HepG2 (cell line): Measurements from ENCODE around the gene FAM83C. TPM values are rescaled to one million over a fixed set of nuclear protein-coding genes. Genes with fewer than 3 reads are reported as not detected.

Experiments used
- ATAC-seq: fragments of 200-7000 bp; cut with Tn5 transposase; 3 replicates; pipeline ENCODE4 v1.9.1; 2020; ENCODE audit warnings: mild to moderate bottlenecking, moderate library complexity
- BruUV-seq: library from RNA; stranded (reverse); fragments of 400-500 nt; replicated peaks from 2 replicates; lab custom pipeline; 2021; lab: Mats Ljungman, UMichigan
- CTCF ChIA-PET: fragments of 300-600 bp; formaldehyde crosslinking; extraction: SDS; loops from one replicate; lab custom pipeline; 2021; ENCODE audit warnings: low total read pairs, inconsistent platforms, low intra/inter-chr PET ratio; lab: Yijun Ruan, JAX
- POLR2A ChIA-PET: fragments of 350-600 bp; sonication (Branson Sonifier 250); formaldehyde crosslinking; loops from one replicate; lab custom pipeline; 2020; ENCODE audit warnings: antibody characterized with exemption, inconsistent platforms; lab: Yijun Ruan, JAX
- DNase-seq: peaks from one replicate; pipeline ENCODE4 v3.0.0-alpha.2; 2015; ENCODE audit warnings: low spot score
- FAIRE-seq: peaks from 3 replicates; lab custom pipeline; 2011; peaks lifted over from hg19 to GRCh38; lab: Jason Lieb, UNC
- H2AFZ ChIP-seq: one replicate; pipeline ENCODE4 v1.6.1; 2011; ENCODE audit warnings: low read length, inconsistent platforms
- H3K27ac ChIP-seq: fragments of 300-600 bp; 3 replicates; pipeline ENCODE4 v1.8.0; 2011; ENCODE audit warnings: mixed run types, mild to moderate bottlenecking, mixed read lengths, low read length, inconsistent platforms; ENCODE audit not compliant: insufficient read depth; ENCODE audit errors: extremely low read length
- H3K27me3 ChIP-seq, 2 experiments: fragments of 200-600 bp in 1 of 2; 2 replicates in 1 of 2; 3 replicates in 1 of 2; pipeline versions ENCODE4 v1.6.0 to v1.8.0; 2011; ENCODE audit warnings: low read length in 2 of 2, mild to moderate bottlenecking in 2 of 2, moderate library complexity in 2 of 2, inconsistent platforms in 1 of 2; ENCODE audit not compliant: insufficient read depth in 2 of 2, control insufficient read depth in 1 of 2
- H3K36me3 ChIP-seq, 2 experiments: fragments of 200-600 bp in 1 of 2; replicated peaks in 1 of 2; 2 replicates in 1 of 2; 3 replicates in 1 of 2; pipeline versions ENCODE4 v1.5.1 to v1.8.0; 2011; ENCODE audit warnings: low read length in 2 of 2, inconsistent platforms in 1 of 2; ENCODE audit not compliant: insufficient read depth in 2 of 2, control insufficient read depth in 1 of 2
- H3K4me1 ChIP-seq: 2 replicates; pipeline ENCODE4 v1.5.1; 2012; ENCODE audit warnings: low read length, inconsistent platforms; ENCODE audit not compliant: insufficient read depth
- H3K4me2 ChIP-seq: 2 replicates; pipeline ENCODE4 v1.6.0; 2011; ENCODE audit warnings: low read depth, low read length, inconsistent platforms
- H3K4me3 ChIP-seq, 3 experiments: fragments of 200-600 bp in 1 of 3; sonication (generic), shearing (Covaris generic) in 1 of 3; replicated peaks in 1 of 3; 2 replicates each; pipeline ENCODE4 v1.5.1; 2011 to 2016; ENCODE audit warnings: low read length in 3 of 3, inconsistent platforms in 2 of 3, low read depth in 2 of 3, mild to moderate bottlenecking in 2 of 3, control low read depth in 1 of 3, mixed read lengths in 1 of 3; ENCODE audit not compliant: insufficient read depth in 1 of 3
- H3K79me2 ChIP-seq: one replicate; pipeline ENCODE4 v1.6.1; 2011; ENCODE audit warnings: low read length, inconsistent platforms; ENCODE audit not compliant: insufficient read depth
- H3K9ac ChIP-seq: 2 replicates; pipeline ENCODE4 v1.6.0; 2011; ENCODE audit warnings: mild to moderate bottlenecking, low read depth, low read length, inconsistent platforms; ENCODE audit not compliant: insufficient read depth
- H3K9me3 ChIP-seq: 2 replicates; pipeline ENCODE4 v1.5.1; 2012; ENCODE audit warnings: mild to moderate bottlenecking, low read length
- H4K20me1 ChIP-seq: 2 replicates; pipeline ENCODE4 v1.6.0; 2011; ENCODE audit warnings: inconsistent platforms, mild to moderate bottlenecking, low read length, moderate library complexity; ENCODE audit not compliant: insufficient read depth
- NFKB2 ChIP-seq: sonication (generic); formaldehyde crosslinking; IDR thresholded peaks from 2 replicates; pipeline ENCODE4 v1.4.0; 2020; ENCODE audit warnings: missing genetic modification reagents, borderline replicate concordance
- RBM39 ChIP-seq: fragments of 200-400 bp; formaldehyde crosslinking; IDR thresholded peaks from one replicate; pipeline ENCODE4 v1.6.1; 2018; ENCODE audit warnings: antibody characterized with exemption, mild to moderate bottlenecking, low read depth, low read length; ENCODE audit not compliant: poor library complexity, severe bottlenecking
- ZNF564 ChIP-seq: sonication (generic); formaldehyde crosslinking; IDR thresholded peaks from 2 replicates; pipeline ENCODE4 v1.8.1; 2023; ENCODE audit warnings: mild to moderate bottlenecking, missing genetic modification reagents
- ZNF598 ChIP-seq: sonication (generic); formaldehyde crosslinking; IDR thresholded peaks from 2 replicates; pipeline ENCODE4 v1.5.1; 2020; ENCODE audit warnings: mild to moderate bottlenecking, missing genetic modification reagents, borderline replicate concordance
- ZNF891 ChIP-seq: sonication (generic); formaldehyde crosslinking; IDR thresholded peaks from 2 replicates; pipeline ENCODE4 v1.5.0; 2020; ENCODE audit warnings: mild to moderate bottlenecking, missing genetic modification reagents
- WGBS: methylation state at CpG from one replicate; pipeline ENCODE4 v1.1.6; 2017; ENCODE audit warnings: low lambda C conversion rate; 5-methylcytosine and 5-hydroxymethylcytosine counted together
- in situ Hi-C: cut with HindIII; loops from 2 replicates; pipeline ENCODE4 v1.10.0; 2017; ENCODE audit warnings: low pct_unique_long_range_greater_than_20kb; ENCODE audit not compliant: extremely low pct_ligation_motif_present
- intact Hi-C: fragments of 100-400 bp; cut with micrococcal nuclease; formaldehyde crosslinking; loops from one replicate; pipeline ENCODE4 v1.10.0; 2022; ENCODE audit not compliant: unreplicated experiment
- polyA plus RNA-seq, 8 experiments: library from polyadenylated mRNA; depleted of rRNA in 3 of 8; stranded (reverse) in 7 of 8; unstranded in 1 of 8; fragments of >200 nt; fragmentation: Illumina TruSeq in 4 of 8; extraction: Trizol in 4 of 8; gene quantifications; 2 replicates each; pipeline versions ENCODE4 v1.2.1 to v1.2.3, GENCODE V29; 2011 to 2016; ENCODE audit warnings: low read depth in 4 of 8, missing spikeins in 1 of 8, mixed read lengths in 1 of 8; ENCODE audit not compliant: insufficient read depth in 1 of 8
- total RNA-seq, 5 experiments: library from RNA; depleted of rRNA; stranded (reverse); fragments of >200 nt; fragmentation: Illumina TruSeq; extraction: Trizol; gene quantifications; 2 replicates each; pipeline ENCODE4 v1.2.3, GENCODE V29; 2016; ENCODE audit warnings: low read depth in 1 of 5
- TF ChIP-seq, protein P1 (sequence below): sonication (generic); formaldehyde crosslinking; IDR thresholded peaks from 2 replicates; pipeline ENCODE4 v1.4.0; 2020; ENCODE audit warnings: missing genetic modification reagents, borderline replicate concordance

The FAM83C gene
- total and polyA plus RNA-seq, 2 of the 13 experiments (the other 11 are each of a cell fraction or from before 2014, with no cell fraction given): 0.04 TPM; not detected in 1

GRCh38 chr20:35270021-35270902 is 22.0 kb downstream of the FAM83C start:
- BruUV-seq: no TSS peak
- ChIA-PET CTCF (interaction anchor here (0.7 to 3.4 kb wide), 5 partner anchors 123 to 436 kb away, joined by 6 to 27 read pairs (median 8); partner anchors contain the start of gene EDEM2), POLR2A (interaction anchor here (1.5 to 8.8 kb wide), 6 partner anchors 9 to 125 kb away, joined by 3 to 80 read pairs (median 8); partner anchors contain the start of genes EDEM2 and EIF6)
- ATAC-seq (peak; percentile 1; the same call in 1 of the 3 replicates), FAIRE-seq (no peak), DNase-seq (no peak)
- H2AFZ ChIP-seq: no peak overlapping the region
- peaks cover 10% of the 10 kb centered on the region for H3K4me1 ChIP-seq
- H3K9ac ChIP-seq: no peak overlapping the region
- H3K4me3 ChIP-seq: no peak overlapping the region
- in situ Hi-C loops (no loop called here), intact Hi-C loops (no loop called here)
- H3K4me2 ChIP-seq: no peak overlapping the region
- no peak for TF ChIP-seq ZNF564 (CRISPR knock-in tag)
- TF ChIP-seq ZNF891 (CRISPR knock-in tag): 0 out of 2 replicates have a peak, but pooled peaks have one; percentile 44
- peak; percentile 4 for TF ChIP-seq RBM39
- TF ChIP-seq, protein P1, sequence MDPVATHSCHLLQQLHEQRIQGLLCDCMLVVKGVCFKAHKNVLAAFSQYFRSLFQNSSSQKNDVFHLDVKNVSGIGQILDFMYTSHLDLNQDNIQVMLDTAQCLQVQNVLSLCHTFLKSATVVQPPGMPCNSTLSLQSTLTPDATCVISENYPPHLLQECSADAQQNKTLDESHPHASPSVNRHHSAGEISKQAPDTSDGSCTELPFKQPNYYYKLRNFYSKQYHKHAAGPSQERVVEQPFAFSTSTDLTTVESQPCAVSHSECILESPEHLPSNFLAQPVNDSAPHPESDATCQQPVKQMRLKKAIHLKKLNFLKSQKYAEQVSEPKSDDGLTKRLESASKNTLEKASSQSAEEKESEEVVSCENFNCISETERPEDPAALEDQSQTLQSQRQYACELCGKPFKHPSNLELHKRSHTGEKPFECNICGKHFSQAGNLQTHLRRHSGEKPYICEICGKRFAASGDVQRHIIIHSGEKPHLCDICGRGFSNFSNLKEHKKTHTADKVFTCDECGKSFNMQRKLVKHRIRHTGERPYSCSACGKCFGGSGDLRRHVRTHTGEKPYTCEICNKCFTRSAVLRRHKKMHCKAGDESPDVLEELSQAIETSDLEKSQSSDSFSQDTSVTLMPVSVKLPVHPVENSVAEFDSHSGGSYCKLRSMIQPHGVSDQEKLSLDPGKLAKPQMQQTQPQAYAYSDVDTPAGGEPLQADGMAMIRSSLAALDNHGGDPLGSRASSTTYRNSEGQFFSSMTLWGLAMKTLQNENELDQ (CRISPR knock-in tag): no peak
- no peak for TF ChIP-seq NFKB2 (CRISPR knock-in tag)
- TF ChIP-seq ZNF598 (CRISPR knock-in tag): no peak
- no peaks in the 10 kb centered on the region for H3K27me3 ChIP-seq
- no peaks in the 10 kb centered on the region for H3K36me3 ChIP-seq
- H3K9me3 ChIP-seq: no peaks in the 10 kb centered on the region
- H3K27ac ChIP-seq: no peak overlapping the region
- H3K79me2 ChIP-seq: no peaks in the 10 kb centered on the region
- no peaks in the 10 kb centered on the region for H4K20me1 ChIP-seq
- WGBS: 76% methylated on average over 19 of the region's 19 CpGs
